ENCODE measurements around the gene FTH1.
"Not testable (repeated sequence)": the region's sequence is repeated elsewhere in the genome, so short reads cannot be mapped to it uniquely, and the experiment has no call there.

Gene FTH1

DNA sequence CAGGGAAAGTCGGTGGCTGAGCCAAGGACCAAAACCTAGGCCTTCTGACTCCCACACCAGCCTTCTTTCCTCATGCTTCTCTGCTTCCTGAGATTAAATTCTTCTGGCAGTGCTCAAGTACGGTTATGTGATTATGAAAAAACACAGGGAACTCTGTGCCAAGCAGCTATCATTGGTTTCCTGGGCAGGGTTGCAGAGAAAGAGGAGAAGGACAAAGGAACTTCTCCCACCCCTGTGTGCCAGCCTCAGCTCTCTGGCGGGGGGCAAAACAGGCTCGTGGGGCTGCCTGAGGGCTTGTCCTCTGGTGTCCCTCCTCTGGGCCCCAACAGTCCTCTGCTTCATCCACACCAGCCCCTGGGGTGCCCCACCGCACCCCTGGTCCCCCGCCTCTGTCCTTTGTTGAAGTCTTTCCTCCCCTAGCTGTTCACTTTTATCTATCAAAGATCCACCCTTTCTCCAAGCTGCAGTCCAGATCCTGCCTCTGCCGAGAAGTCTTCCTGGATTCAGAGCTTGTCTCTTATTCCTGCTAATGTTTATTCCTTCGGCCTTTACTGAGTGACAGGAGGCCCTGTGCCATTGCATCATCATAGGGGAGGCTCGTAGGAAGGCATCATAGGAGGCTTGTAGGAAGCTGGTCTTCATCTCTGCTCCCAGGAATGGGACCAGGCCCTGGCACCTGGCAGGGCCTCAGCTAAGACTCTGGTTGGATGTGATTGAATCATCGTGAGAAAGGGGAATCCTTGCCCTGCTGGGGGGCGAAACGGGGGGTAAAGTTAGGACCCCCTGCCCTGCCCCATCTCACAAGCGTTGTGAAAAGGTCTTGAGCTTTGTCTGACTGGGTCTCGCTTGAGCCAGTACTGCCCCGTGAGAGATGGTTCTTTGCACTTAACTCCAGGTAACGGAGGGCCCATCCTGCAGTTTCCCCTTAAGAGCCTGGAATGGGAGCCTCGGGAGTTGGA, 11.5 kb upstream of the FTH1 start:
- no peak for DNase-seq (ENCODE audit: low read depth in 2 of 2, low spot score in 1 of 2)

GRCh38 chr11:61976813-61977475, 9.5 kb upstream of the FTH1 start:
- DNase-seq (ENCODE audit: low read depth in 2 of 2, low spot score in 1 of 2): no peak

- no peak for DNase-seq (ENCODE audit: low read depth in 2 of 2, low spot score in 1 of 2)
Observed at GRCh38 chr11:61976420-61976800, 9.0 kb upstream of the FTH1 start.

GRCh38 chr11:61975638-61976419, 8.4 kb upstream of the FTH1 start:
- no peak for DNase-seq (ENCODE audit: low read depth in 2 of 2, low spot score in 1 of 2)

- no peak for DNase-seq (ENCODE audit: low read depth in 2 of 2, low spot score in 1 of 2)
Observed at GRCh38 chr11:61974766-61975631, 7.6 kb upstream of the FTH1 start.

- DNase-seq (ENCODE audit: low read depth in 2 of 2, low spot score in 1 of 2): no peak
Observed at GRCh38 chr11:61973476-61974162, 6.2 kb upstream of the FTH1 start.

DNA sequence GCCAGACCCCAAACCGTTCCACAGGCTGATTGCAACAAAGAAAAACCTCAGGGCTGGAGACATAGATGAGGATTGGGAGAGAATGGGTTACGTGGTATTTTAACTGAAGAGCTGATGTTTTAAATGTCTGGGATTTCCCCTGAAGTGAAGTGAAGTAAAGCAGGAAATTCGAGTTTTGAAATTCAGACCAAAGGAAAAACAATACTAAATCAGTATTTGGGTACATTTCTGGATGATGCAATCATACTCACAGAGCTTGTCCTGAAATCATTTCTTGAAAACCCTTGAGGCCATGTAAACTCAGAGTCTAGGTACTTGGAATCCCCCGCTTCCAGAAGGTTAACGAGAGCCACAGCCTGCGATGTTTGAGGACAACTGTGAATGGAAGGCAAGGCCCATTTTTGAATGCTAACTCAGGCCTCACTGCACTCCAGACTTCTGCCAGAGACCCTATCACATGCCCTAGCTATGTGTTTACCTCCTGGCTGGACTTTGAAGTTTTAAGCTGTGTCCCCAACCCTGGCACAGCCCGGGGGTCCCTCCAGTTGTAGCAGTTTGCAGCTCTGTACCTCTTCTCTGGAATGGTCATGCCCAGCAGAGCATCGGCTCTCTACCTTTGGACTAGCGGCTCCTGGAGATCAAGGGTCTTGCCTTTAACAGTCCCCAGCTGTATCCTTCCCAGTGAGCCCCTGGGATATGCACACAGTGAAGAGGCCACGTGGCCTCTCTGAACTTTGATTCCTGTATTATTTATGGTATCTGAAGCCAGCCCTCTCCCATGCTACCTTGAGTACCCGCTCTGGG, 5.4 kb upstream of the FTH1 start:
- no peak for DNase-seq (ENCODE audit: low read depth in 2 of 2, low spot score in 1 of 2)

DNA sequence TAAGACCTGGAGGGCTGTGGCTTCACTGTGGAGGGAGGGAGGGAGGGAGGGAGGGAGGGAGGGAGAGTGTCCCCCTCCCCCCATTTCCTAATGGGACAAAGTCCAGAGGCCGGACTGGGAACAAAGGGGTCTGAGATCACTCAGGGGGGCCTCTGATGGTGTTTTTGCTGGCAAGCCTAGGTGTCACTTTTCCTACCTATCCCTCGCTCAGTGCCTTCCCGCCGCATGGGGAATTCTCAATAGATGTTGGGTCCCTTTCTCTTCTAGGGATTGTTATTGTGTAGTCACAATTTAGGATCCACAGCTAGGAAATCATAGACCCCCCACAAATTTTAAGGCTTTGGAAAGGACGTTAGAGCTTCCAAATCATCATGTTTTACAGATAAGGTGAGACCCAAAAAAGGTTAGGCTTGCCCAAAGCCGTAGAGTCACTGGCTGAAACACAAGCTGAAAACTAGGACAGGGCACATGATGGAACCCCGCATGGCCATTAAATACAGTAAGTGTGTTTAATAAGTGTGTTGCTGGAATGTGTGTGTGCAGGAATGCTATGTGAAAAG, 4.8 kb upstream of the FTH1 start:
- DNase-seq (ENCODE audit: low read depth in 2 of 2, low spot score in 1 of 2): no peak

GRCh38 chr11:61971248-61972111, 4.0 kb upstream of the FTH1 start:
- no peak for DNase-seq (ENCODE audit: low read depth in 2 of 2, low spot score in 1 of 2)

- no peak for DNase-seq (ENCODE audit: low read depth in 2 of 2, low spot score in 1 of 2)
Observed at GRCh38 chr11:61969838-61970662, 2.6 kb upstream of the FTH1 start.

DNA sequence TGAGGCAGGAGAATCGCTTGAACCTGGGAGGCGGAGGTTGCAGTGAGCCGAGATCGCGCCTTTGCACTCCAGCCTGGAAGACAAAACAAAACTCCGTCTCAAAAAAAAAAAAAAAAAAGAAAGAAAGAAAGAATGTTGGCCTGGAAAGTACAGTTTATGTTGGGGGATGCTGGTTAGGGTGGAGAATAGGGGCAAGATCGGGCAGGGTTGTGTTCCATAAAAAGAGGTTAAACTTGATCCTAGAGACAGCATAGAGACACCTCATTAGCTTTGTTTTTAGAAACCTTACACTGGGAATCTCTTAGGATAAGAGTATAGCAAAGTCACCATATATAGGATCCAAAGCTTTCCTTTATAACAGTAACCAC, 1.9 kb upstream of the FTH1 start:
- DNase-seq (ENCODE audit: low read depth in 2 of 2, low spot score in 1 of 2): no peak

DNA sequence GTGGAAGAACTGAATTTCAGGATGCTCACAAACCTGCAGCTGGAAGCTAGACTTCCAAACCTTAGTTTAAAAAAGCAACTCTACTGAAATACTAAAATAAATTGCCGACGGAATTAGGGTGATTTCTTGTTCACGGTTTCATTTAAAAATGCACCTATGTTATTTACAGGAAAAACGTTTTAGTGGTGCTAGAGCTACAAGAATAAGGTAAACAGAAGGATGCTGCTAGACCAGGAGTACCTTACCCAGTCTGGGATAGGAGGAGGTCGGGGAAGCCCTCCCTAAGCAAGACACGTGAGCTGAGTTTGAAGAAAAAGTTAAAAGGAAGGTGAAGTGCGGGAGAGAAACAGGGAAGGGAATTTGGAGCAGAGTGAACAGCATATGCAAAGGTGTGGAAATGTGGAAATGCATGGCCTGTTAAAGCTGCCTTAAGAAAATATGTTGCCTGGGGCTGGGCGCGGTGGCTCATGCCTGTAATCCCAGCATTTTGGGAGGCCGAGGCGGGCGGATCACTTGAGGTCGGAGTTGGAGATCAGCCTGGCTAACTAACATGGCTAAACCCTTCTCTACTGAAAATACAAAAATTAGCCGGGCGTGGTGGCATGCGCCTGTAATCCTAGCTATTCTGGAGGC, 1.4 kb upstream of the FTH1 start:
- no peak for DNase-seq (ENCODE audit: low read depth in 2 of 2, low spot score in 1 of 2)

DNA sequence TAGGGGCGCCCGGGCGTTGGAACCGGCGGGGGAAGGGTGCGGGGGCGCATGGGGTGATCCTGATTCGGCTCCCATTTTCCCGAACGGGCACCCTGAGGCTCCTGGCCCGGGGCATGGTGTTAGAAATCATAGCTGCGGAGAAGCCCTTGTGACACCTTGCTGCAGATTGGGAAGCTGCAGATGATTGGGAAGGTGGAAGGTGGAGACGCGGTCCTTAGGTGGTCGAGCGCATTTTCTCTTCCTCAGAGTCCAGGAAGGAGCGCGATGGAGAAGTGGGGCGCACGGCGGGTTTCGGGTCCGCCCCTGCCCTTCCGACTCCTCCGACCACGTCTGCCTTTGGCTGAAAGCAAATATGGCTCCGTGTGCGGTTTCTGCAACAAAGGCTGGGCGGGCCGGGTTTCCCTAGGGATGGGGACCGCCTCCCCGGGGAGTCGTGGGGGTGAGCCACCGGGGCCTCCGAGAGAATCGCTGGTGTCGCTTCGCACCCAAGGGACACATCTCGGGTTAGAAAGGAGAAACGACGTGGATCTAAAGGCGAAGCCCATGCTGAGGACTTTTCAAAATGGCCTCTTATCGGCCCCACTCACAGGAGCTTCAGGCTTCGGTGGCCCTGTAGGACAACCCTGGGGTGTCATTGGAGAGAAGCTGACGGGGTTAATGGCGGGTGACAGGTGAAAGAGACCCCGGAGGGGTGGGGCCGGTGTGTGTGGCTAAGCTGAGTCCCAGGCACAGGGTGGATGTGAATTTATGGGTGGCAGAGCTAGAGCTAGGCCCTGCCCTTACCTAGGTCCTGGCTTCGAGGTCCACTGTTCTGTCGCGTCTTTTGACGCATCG, 707 bp upstream of the FTH1 start:
- no peak for DNase-seq (ENCODE audit: low read depth in 2 of 2, low spot score in 1 of 2)

DNA sequence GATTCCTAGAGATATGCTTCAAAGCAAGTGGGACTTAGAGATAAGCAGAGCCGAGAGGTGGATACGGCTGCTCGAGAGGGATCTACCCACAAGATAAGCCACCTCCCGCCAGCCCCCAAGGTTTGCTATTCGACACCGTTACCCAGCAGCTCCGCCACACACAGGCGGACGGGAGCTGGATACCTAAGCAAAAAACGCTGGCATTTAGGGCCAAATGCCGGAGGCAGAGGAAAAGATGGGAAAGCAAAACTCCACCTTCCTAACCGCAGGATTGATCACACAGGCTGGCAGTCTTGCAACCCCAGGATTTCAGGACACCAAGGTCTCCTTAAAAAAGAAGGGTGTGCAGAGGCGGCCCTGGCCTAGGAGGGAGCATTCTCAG, 709 bp downstream of the FTH1 start:
- no peak for DNase-seq (ENCODE audit: low read depth in 2 of 2, low spot score in 1 of 2)

- not testable (repeated sequence) for DNase-seq (ENCODE audit: low read depth in 2 of 2, low spot score in 1 of 2)
Observed at GRCh38 chr11:61964666-61965271, 2.7 kb downstream of the FTH1 start.

Data from stimulated activated CD8-positive, alpha-beta memory T cell treated with anti-CD3 and anti-CD28 coated beads, Interleukin-4, amount 100 ng/mL, for 1 hour (primary cell).